HG02840 (cell line): ENCODE data around the gene THOP1.
A peak's percentile ranks its signal among the peaks of the same experiment; 100 is the strongest.
"Not testable (repeated sequence)": the region's sequence is repeated elsewhere in the genome, so short reads cannot be mapped to it uniquely, and the experiment has no call there.

Source experiments
- ATAC-seq: cut with Tn5 transposase; IDR thresholded peaks from one replicate; pipeline ENCODE4 v1.9.1; 2021; ENCODE audit warnings: mild to moderate bottlenecking, moderate library complexity, moderate number of reproducible peaks; ENCODE audit not compliant: unreplicated experiment, low FRiP score

Gene THOP1

DNA sequence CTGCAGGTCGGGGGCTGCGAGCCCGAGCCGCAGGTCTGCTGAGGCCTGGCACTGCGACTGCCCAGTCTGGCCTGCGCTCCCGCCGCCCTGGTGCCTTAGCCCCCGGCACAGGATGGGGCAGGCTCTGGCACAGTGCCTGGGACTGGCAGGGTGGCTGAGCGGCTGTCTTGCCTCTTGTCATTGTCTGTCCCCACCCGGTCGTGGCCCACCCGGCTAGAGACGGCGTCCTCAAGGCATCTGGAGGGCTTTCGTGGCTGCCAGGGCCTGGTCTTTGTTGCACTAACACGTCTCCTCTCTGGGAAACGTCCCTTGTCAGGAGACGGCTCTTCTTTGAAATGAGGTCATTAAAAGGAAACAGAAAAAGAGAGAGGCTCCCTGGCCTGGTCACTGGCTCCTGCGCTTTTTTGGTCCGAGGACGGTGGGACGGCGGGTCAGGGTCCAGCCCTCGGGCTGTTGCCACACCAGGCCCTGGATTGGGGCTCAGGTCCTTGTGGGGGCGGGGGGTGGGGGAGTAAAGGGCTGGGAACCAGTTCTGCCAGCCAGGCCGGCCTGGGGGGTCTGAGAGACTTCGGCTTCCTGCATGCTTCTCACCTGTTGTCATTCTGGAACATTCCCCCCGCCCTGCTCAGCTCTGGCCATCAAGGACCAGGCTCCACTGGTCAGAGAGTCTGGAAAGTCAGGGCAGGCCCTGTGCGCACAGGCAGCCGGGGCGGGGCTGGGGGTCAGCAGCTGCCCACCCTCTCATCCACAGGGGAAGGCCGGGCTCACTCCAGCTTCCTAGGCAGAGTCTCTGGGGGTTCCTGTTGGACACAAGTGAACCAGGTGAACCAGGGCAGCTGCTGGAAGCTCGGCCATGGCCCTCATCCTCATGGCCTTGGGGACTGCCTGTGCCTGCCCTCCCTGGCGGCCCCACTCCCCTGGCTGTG lies 28.2 kb downstream of the THOP1 start:
- ATAC-seq = no peak

DNA sequence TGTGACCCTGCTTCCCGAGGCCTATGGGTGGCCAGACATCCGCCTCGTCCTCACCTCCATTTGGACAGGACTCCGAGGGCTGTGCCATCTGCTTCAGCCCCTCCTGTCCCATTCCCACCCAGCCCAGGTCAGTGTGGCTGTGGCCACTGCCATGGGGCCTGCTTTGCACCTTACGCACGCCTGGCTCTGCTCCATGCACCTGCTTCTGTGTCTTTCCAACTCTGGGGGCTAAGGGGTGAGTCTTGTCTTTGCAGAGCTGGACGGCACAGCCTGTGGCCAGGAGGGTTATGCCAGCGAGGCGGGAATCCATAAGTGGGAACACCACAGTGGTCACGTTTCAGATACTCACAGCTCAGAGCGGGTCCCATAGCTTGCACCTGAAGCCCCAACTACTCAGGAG lies 29.1 kb downstream of the THOP1 start:
- ATAC-seq = no peak

DNA sequence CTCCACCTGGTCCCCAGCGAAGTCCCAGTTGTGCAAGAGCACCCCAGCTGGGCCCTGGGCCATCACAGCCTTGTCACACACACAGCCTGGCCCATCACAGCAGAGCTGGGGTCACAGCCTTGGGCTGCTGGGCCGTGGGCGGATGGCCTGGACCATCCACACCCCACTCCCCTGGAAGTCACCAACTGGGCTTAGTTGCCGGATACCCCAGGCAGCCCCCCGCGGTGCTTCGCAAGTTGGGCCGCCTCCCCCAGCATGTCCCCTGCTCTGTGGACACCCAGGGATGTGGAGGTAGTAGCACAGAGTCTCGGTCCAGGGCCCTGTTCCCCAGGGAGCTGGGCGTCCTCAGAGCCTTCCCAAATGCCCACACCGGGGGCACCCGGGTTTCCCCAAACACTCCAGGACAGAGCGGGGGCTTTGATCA lies 29.9 kb downstream of the THOP1 start:
- ATAC-seq = no peak

DNA sequence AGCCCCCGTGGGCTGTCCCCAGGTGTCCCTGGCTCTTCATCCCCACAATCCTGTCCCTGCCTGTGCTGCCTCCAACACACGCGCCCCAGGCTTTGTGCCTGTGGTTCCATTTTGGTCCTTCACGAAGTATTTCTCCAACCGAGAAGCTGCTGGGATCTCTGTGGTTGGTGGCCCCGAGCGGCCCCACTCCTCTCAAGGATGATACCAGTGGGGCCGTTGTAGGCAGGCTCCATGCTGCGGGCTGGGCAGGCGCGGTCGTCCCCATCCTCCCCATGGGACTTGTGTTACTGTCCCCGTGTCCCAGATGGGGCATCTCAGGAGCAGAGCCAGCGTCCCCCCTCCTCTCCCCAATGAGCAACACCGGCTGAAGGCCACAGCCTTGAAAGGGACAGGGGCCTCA lies 30.6 kb downstream of the THOP1 start:
- ATAC-seq = no peak

DNA sequence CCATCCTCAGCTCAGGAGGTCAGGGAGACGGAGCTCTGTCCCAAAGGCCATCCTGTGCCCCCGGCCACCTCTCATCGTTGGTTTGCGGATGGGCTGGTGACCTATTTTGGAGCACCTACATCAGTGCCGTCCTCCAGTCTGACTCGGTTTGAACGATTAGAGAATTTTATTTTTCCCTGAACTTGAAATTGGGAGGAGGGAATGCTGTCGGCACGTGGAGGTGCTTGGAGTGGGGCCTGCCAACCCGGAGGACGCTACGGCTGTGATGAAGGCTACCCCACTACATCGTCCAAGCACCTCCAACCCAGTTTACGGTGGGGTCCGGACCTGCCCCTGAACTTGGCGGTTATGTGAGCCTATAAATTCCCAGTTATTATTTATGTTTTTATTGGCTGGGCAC lies 31.3 kb downstream of the THOP1 start:
- ATAC-seq = no peak

DNA sequence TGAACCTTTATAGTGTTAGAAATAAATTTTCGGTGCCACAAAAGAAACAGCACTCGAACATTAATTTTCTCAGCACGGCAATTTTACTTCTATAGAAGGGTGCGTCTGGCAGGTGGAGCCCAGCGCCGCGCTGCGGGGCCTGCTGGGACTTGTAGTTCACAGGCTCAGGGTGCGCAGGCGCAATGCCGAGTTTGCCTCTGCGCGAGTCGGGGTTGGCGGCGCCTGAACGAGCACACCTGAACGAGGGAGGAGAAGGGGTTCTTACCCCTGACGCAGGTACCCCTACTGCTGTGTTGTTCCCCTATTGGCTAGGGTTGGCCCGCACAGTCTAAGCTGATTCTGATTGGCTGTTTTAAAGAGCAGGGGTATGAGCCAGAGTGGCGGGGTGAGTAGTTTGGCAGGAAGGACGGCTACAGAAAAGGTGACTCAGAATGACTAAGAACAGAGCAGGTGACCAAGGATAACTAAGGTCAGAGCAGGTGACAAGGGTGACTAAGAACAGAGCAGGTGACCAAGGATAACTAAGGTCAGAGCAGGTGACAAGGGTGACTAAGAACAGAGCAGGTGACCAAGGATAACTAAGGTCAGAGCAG lies 32.0 kb downstream of the THOP1 start:
- not testable (repeated sequence) for ATAC-seq

DNA sequence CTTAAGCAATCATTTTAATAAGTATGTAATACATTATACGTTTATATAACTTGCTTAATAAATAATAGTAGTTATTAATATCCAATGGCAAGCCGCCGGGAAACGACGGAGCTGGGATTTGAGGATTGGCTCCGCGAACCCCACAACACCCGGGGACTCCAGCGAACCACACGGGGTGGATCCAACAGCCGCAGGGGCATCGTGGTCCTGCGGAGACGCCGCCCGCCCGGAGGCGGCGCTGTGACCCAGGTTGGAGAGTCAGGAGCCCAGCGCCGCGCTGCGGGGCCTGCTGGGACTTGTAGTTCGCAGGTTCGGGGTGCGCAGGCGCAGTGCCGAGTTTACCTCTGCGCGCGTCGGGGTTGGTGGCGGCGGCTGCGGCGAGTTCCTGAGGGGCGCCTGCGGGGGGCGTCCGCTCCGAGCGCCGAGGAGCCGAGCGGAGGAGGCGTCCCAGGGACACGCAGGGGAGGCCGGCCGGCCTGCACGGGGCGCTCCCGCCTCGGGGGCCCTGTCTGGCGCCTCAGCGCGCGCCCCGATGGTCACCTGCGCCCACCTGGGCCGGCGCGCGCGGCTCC lies 34.3 kb downstream of the THOP1 start, which contains the start of gene ZNF554:
Gene ZNF554, plus strand, starts transcription at position 329 of the 572 bp plus-strand sequence. Its CDS starts 204 bp downstream, at position 533.
- peak; percentile 85 for ATAC-seq

DNA sequence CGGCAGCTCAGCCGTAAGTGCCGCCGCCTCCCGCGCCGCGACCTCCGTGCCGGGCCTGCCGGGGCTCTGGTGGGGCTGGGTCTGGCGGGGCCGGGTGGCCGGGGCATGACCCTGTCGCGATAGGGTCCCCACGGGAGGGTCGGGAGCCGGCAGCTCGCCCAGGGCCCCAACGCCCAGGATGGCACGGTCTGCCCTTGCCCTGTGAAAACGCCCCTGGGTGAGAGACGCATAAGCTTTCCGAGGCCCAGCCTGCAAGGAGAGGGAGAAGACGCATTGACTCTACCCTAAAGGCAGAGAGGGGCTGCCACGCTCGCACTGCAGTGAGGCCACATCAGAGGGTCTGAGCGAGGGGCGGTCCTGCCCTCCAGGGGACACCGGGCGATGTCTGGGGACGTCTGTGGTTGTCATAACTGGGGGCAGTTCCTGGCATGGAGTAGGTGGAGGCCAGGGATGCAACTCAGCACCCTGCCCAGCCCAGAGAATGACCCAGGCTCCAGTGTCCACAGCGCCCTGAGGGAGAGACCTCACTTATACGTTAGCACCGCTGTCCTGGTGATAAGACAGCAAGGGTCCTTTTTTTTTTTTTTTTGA lies 34.9 kb downstream of the THOP1 start:
- ATAC-seq = peak; percentile 35

DNA sequence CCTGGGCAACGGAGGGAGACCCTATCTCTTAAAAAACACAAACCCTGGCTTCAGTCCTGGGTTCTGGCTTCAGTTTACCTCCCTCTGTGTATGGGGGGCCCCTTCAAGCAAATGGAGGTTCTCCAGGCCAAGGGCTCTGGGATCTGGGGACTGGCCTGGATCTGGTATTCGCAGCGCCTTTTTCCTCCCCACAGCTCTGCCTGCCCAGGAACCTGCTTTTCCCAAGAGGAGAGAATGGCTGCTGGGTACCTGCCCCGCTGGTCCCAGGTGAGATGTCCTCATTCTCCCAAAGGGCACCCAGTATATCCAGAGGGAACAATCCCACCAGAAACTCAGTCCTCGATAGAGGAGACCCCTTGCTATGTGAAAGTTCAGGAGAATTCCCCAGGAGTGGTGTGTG lies 37.5 kb downstream of the THOP1 start:
- ATAC-seq = no peak

DNA sequence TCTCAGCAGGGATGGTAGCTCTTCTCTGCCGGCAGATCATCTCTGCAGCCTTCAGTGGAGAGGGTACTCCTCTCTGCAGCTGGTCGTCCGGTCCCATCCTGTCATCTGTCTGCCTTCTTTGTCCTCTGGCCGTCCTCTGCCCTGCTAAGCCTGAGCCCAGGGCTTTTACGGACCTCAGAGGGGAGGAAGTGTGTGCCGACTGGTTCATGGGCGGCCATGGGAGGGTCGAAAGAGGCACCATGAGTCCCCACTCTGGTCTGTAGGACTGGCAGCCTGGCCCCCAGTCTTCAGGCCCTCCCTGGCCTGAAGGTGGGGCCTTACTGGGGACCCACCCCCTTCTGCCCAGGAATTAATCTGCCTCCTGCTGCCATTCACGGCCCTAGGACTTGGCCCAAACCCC lies 38.3 kb downstream of the THOP1 start:
- ATAC-seq = no peak

DNA sequence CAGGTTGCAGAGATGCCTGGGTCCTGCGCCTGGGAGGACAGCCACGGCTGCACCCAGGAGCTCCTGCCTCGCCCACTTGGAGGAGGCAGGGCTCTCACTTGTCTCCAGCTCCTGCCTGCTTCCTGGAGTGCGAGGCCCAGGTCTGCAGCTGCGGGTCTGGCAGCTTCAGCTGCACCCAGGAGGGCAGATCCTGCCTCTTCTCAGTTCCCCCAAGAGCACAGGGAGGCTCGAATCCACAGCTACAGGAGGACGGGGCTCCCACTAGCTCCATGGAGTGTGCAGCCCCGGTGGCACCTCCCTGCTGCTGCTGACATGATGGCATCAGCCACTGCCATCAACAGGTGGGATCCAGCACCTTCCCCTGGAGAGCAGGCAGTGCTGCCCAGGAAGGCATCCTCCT lies 38.8 kb downstream of the THOP1 start:
- ATAC-seq = no peak

DNA sequence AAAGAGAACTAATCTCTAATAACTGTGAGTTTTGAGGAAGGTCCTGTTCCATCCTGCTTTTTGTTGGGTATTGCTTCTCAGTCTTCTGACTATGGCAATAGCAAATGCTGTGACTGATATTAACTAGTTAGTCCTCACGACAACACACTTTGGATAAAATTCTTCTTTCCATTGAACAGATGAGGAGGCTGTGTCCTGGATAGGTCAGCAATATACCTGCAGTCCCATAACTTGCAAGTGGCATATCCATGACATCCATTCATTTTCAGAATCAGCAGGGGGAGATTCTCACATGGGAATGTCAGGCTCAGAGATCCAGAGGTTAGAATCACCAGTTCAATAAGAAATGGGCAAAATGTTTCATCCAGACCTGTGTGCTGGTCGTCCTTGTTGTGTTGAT lies 41.7 kb downstream of the THOP1 start:
- ATAC-seq = no peak

DNA sequence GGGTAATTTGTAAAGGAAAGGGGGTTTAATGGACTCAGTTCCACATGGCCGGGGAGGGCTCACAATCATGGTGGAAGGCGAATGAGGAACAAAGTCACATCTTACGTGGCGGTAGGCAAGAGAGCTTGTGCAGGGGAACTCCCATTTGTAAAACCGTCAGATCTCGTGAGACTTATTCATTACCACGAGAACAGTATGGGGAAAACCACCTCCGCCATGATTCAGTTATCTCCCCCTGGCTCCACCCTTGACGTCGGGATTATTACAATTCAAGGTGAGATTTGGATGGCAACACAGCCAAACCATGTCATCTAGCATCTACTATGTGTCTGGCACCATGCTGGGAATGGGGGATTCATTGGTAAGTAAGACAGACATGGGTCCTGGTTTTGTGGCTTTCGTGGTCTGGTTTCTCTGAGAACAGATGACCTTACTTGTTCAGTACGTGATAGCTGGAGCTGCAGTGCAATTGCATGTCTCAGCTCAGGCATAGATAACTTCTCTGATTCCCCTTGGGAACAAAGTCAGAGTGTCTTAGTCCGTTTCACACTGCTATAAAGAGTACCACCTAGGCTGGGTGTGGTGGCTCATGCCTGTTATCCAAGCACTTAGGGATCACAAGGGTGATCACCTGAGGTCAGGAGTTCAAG lies 42.7 kb downstream of the THOP1 start:
- ATAC-seq = no peak

DNA sequence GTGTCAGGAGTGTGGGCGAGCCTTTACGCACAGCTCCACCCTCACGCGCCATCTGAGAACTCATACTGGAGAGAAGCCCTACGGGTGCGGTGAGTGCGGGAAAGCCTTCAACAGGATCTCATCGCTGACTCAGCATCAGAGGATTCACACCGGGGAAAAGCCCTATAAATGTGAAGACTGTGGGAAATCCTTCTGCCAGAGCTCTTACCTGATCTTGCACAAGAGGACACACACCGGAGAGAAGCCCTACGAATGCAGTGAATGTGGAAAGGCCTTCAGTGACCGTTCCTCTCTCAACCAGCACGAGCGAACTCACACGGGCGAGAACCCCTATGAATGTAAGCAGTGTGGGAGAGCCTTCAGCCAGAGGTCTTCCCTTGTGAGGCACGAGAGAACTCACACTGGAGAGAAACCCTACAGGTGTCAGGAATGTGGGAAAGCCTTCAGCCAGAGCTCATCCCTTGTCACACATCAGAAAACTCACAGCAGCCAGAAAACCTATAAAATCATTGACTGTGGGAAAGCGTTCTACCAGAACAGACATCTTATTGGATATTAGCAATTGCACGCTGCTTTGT lies 49.1 kb downstream of the THOP1 start:
- no peak for ATAC-seq

DNA sequence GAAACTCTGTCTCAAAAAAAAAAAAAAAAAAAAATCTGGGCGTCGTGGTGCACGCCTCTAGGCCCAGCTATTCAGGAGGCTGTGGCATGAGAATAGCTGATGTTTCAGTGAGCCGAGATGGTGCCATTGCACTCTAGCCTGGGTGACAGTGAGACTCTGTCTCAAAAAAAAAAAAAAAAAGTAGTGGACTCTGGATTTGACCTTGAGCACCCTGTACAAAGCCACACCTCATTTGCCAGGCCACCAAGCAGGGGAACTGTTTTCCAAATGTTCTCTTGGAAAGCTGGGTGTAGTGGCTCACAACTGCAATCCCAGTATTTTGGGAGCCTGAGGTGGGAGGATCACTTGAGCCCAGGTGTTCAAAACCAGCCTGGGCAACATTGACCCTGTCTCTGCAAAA lies 52.1 kb downstream of the THOP1 start:
- no peak for ATAC-seq

DNA sequence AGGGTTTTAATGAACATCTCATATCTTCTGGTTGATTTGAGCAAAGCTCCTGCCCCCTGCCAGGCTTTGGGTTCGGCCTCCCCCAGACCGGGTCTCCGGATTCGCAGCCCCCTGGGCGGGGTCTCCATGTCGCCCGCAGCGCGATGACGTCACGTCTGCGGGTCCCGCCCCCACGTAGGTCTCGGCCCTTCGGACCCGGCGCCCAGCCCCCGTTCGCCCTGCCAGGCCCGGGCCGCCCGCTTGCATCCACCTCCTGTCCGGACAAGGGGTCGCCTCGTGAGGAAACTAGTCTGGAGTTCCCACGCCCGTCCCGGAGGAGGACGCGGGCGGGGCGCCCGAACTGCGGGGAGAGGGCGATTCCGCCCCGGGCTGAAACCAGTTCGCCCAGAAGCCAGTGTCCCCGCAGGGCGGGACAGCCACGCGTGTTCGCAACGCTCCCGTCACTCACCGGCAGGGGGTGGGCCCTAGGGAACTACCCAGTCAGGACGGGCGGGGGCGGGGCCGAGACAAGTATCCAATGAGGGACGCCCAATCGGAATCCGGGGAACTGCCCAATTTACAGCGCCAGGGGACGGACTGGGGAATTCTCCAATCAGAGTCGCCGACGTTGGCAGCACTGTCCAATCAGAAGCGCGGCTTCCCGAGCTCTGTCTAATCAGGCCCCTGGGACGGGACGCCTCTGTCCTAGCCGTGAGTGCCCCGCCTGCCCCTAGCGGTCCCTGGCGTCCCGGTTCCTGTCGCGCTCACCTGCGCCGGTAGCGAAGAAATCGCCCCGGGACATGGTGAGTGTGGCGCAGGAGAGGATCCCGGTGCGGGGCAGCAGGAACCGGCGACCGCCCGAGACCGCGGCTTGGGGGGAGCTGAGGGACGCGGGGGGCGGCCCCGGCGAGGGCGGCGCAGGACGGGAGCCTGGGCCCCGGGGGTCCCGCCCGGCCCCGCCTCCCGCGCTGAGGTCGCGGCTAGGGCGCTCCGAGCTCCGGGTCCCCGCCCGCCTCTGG lies 55.8 kb downstream of the THOP1 start, which contains the start of gene ZNF555:
Gene ZNF555, plus strand, starts transcription at position 682 of the 998 bp plus-strand sequence. Its CDS starts 98 bp downstream, at position 780.
- ATAC-seq = peak; percentile 88

DNA sequence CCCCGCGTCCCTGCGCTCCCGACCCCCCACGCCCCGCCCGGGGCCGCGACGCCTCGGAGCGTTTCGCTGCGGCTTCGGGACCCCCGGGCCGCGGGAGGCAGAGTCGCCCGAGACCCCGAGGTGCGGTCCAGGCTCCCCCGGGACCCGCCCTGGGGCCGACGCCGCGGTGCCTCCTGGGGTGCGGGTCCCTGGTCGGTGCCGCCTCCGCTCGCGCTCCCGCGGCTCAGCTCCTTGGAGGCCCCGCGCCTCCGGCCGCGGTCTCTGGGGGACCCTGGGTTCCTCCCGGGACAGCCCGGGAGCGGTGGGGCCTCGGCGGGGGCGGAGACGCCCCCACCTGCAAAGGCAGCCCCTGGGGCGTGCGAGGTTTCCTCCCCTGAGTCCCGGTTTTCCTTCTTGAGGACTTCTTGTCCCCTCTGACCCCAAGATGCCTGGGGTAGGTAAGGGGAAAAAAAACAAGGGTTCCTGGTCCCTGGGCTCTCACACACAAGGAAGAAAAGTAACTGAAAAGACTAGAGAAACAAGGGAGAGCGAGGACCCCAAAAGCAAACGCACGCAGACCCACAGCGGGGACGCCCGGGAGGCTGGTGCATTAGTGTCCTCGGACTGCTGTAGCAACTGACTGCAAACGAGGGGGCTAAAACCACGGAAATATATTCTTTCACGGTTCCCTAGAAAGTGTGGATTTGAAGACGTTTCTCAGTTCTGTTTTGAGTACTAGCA lies 56.7 kb downstream of the THOP1 start:
- ATAC-seq = no peak

DNA sequence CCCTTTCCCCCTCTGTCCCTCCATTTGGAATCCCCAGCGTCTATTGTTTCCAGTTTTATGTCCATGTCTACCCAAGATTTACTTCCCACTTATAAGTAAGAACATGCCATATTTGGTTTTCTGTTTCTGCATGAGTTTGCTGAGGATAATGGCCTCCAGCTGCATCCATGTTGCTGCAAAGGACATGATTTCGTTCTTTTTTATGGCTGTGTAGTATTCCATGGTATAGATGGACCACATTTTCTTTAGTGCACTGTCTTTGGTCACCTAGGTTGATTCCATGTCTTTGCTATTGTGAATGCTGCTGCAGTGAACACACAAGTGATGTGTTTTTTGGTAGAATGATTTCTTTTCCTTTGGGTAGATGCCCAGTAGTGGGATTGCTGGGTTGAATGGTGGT lies 59.8 kb downstream of the THOP1 start:
- ATAC-seq = no peak
